Measurements from ENCODE around the gene NPAS3.

NPAS3 gene

DNA sequence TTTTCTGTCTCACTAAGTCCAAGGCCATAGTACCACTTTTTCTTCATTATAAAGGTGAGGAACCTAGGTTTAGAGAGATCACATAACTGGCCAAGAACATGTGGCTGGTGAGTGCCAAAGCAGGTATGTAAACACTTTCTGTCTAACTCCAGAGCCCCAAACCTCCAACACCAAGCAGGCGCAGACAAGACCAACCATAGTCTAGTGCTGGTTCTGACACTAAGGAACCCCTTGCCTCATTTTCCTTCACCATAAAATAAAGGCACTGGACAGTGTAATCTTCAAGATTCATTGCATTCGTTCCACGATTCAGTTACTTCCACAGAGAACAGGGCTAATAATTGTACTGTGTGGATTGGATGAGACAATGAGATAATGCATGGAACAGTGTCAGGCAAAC, 71.0 kb downstream of the NPAS3 start:
- H3K4me3 ChIP-seq (ENCODE audit: low read depth, low read length): no peak overlapping the region

DNA sequence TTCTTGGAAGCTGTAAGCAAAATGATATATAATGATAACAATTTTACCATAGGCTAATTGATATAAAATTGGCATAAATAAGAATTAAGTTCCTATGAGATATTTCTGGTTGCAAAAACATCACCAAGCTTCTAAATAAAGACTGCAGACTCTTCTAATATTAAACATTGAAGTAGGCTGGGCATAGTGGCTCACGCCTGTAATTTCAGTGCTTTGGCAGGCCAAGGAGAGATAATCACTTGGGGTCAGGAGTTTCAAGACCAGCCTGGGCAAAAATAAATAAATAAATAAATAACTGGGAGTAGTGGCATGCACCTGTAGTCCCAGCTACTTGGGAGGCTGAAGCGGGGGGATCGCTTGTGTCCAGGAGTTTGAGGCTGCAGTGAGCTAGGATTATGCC, 71.8 kb downstream of the NPAS3 start:
- no peak overlapping the region for H3K4me3 ChIP-seq (ENCODE audit: low read depth, low read length)

DNA sequence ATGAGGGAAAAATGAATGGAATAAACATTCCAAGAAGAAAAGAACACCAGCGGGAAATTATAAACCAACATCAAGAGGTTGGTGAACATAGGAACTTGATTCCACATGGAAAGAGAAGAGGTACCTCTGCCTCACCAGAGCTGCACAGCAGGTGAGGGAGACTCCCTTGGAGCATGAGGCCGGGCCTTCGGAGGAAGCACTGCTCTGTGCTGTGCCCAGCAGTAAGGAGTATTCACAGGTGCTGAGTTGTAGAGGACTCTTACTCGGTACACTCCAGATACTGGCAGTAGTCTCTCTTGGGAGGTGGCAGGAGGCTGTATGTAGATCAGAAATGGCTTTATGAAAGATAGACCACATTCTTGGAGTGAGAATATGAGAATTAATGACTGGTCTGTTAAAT, 76.0 kb downstream of the NPAS3 start:
- H3K4me3 ChIP-seq (ENCODE audit: low read depth, low read length): no peak overlapping the region

DNA sequence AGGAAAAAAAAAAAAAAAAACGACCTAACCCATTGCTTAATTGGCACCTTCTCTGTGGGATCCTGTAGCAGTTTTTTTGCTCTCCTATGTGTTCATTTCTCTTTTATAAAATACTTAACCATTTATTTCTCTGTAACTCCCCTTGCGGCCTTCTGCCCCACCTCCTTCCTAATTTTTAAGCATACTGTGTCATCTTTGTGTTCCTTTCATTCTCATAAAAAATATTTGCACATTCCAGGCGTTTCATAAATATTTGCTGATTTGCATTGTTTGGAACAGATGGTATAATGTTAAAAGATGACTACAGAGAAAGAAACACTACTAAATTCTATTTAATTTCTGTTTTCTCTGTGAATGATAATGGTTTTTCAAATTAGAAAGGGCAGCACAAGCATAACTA, 77.9 kb downstream of the NPAS3 start:
- H3K4me3 ChIP-seq (ENCODE audit: low read depth, low read length): no peak overlapping the region

DNA sequence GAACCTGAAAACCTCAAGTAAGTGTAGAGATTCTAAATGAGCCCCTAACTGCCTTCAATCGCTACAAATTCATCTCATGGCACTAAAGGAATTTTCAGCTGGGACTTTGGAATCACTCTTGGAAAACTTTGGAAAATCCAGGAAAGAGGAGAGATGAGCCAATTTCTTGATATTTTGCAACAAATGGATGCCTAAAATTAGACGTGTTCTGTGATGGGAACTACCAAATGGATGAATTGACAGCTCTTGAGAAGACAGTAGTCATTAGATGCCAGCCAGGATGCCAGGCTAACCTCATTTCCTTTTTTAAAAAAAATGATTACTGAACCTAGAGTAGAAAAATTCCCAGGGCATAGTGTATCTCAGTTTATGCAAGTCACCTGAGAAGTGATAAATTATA, 78.3 kb downstream of the NPAS3 start:
- H3K4me3 ChIP-seq (ENCODE audit: low read depth, low read length): no peak overlapping the region

DNA sequence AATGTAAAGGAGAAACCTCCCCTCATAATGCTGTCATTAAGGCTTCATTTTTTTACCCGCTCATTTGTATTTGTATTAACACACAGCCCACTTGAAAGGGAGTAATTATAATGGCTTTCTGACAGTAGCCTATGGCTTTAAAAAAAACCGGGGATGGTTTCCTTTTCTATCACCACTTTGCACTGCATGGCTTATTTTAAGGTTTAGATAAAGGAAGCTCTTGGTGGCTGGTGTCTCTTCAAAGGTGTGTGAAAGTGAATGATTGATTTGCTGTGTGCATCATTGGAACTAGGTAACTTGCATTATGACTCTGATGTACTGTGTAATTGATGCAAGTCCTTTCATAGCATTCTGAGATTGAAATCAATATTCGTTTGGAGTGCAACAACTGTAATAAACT, 80.7 kb downstream of the NPAS3 start:
- H3K4me3 ChIP-seq (ENCODE audit: low read depth, low read length): no peak overlapping the region

DNA sequence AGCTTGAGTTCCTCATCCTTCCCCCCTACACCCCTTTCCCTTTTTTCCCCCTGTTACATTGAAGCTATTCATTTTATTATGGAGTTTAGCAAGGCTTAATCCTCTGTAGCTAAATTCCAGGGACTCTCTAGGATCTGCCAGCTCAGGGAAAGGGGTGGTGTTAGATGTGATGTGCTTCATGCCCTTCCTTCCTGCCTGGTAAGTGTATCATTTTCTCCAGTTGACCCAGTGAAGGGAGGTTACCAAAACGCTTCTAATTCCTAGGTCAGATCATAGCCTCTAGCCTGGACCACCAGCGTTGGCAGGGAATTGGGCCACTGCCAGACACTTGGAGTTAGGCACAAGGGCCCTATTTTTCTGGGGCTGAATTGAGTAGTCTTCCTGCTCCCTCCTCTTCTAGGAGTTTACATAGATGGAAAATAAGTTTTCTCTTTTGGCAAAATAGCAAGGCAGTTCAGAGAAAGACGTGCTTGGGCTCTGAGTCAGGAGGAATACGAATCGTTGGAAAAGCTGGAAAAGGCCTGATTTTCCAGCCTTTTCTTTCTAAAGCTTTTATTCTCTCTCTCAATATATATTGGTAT, 88.3 kb downstream of the NPAS3 start:
- no peak overlapping the region for H3K4me3 ChIP-seq (ENCODE audit: low read depth, low read length)

DNA sequence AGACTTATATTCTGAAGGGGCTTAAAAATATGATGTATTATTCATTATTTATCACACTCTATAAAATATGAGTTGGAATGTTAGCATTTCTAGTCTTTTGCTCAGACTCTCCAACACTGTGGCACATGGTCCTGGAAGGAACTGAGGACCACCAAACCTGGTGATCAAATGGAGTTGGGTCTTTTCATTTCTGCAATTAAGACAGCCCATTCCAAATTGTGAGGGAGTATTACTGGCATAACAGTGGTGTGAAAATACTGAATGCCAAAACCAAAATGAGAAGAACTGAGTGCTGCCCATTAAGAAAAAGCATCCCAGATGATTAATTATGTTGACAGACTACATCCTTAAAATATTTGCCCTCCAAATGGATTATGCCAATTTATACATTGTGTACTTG, 90.8 kb downstream of the NPAS3 start:
- no peak overlapping the region for H3K4me3 ChIP-seq (ENCODE audit: low read depth, low read length)

DNA sequence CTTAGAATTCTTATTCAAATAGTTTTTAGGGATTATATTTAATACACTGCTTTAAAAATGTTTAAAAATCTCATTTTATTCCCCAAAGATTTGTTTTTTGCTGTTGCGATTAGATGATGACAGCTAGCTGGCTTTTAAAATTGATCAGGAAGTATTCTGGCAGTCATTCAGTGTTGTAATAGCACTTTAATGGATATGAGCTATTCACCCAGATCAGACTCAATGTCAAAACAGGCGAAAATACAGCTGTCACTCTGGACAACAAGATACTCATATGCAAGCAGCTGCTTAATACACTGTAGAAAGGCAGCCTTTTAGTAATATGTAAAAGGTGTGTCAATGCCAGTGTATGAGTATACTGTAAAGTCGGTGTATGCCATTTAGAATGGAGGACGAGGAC, 91.7 kb downstream of the NPAS3 start:
- H3K4me3 ChIP-seq (ENCODE audit: low read depth, low read length): no peak overlapping the region

DNA sequence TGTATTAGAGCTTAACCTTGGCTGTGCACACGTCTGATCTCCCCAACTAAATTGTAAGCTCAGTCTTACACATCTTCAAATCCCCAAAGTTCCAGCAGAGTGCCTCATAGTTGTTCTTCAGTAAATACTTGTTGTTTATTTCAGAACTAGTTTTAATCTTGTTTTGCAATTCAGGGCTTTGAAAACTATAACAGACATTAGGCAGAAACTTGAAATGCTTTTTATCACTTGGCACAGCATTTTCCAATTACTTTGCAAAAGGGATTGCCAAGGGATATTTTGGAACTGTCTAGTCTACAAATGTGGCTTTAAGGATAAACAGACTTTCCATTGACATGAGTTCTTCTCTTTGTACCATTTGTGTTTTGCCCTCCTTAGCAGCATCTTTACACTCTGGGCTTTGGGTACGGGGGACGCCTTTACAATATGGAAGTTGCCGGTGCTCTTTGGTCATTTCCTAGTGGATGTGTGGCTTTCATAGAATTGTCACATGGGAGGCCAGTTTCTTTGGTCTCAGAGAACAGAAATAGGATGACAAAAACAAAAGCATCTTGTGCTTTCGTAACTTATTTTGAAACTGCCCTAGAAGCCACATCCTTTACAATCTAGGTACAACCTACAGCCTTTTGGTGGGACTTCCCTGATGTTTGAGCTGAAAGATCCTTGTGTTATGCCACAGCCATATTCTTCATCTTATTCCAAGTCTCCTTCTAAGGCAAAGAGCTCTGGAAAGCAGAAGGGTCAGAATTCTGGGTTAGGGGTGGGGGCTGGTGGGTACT, 96.9 kb downstream of the NPAS3 start:
- no peak overlapping the region for H3K4me3 ChIP-seq (ENCODE audit: low read depth, low read length)

DNA sequence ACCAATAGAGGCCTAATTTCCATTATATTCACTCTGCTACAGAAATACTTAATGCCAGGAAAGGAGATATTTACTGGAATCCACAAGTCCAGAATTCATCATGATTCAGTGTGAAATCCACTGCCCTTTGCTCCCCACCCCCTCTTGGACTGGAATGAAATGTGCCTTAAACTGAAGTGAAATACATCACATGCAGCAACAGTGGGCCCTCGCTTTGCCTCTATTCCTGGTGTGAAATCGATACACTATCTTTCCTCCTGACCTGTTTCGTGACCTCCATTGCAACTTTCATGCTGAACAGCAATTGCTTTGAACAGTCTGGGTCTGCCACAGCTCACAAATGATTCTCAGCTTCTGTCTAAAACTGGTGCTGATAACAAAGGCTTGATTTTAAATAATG, 100.6 kb downstream of the NPAS3 start:
- H3K4me3 ChIP-seq (ENCODE audit: low read depth, low read length): no peak overlapping the region

DNA sequence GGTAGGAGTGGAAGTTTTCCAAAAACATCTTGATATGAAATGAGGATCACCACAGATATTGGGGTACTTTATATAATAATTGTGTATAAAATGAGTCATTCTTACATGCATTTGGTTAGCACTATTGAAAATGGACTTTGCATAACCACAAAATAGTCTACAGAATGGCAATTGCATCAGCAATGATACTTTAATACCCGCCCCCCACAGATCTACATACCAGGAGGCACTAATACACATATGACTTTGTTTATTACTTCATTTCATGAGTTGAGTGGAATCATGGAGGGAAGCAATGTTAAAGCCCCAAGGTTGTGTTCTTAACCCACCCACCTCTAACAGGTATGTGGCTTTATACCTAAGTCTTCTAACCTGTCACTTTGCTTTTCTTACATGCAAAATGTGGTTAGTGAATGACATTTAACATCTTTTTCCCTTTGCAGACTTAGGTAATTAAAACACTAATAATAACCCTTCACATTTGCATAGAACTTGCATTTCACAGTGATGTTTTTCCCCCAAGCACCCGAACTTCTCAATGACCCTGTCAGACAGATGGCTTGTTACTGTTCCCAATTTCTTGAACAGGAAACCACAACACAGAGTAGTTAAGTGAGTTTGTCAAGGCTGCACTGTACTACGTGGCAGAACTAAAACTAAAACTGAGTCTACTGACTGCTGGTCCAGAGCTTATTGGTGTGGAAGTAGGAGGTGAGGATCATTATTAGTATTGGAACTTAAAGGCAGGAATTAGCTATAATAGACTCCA, 101.9 kb downstream of the NPAS3 start:
- H3K4me3 ChIP-seq (ENCODE audit: low read depth, low read length): no peak overlapping the region

DNA sequence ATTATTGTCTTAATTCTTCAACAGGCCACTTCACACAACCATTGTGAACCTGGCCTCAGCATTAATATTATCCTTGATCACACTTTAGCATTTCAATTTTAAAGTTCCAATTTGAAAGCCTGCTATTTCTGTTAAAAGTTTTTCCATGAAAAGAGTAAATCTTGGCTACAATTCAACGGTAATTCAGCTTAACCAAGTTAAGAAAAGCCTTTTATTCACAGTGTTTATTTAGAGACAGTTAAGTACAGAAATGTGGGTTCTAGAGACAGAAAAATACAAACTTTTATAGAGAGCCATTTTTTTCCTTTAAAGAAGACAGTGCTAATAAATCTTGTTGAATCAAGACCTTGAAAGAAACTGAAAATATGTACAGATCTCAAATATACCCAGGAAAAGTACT, 103.9 kb downstream of the NPAS3 start:
- H3K4me3 ChIP-seq (ENCODE audit: low read depth, low read length): no peak overlapping the region

DNA sequence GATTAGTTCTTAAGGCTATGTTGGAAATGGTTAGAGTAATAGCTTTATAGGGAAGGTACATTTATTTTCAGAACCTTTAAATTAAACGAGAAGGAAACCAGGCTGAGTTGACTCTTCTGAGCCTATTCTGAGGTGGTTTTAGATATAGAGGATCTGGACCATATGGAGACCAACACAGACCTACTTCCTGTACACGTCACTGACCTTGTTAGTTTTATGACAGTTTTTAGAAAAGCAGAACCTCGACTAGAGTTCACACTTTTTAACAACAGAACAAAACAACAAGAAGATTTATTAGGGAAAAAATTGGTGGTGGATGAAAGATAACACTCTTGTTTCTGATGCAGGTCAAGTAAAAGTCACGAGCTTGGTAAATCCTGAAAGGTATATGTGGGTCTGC, 107.1 kb downstream of the NPAS3 start:
- no peak overlapping the region for H3K4me3 ChIP-seq (ENCODE audit: low read depth, low read length)

DNA sequence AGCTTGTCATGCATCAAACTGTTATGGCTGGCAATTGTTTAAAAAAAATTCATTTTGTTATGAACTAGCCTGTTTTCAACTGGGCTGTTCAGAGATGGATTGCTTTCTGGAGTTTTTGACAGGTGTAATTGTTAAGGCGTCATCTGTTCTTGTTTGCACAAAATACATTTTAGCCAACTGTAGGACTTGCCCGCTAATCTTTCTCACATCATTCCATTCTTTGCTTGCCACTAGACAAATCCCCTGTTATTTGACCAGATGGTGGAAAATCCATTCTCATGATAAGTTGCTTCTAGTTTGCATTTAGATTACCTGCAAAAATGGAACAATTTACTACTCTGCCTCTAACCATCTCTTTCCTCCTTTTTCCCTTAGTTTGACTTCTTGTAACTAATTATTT, 114.3 kb downstream of the NPAS3 start:
- no peak overlapping the region for H3K4me3 ChIP-seq (ENCODE audit: low read depth, low read length)

DNA sequence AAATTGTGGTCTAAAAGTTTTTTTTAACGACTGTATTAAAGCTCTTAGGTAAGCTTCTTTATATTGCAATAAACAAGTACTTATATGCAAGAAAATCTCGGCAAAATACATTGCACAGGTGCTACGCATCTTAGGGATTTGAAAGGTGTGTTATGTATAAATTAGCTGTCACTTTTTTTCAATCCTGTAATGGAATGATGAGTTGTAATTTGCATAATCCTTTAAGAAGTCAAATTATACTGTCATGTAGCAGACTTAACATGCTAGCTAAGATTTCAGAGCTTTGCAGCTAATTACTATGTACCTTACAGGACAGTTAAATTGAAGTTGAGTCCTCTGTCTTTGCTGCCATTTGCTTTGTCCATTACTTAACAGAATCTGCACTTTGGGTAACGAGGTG, 117.5 kb downstream of the NPAS3 start:
- H3K4me3 ChIP-seq (ENCODE audit: low read depth, low read length): no peak overlapping the region

DNA sequence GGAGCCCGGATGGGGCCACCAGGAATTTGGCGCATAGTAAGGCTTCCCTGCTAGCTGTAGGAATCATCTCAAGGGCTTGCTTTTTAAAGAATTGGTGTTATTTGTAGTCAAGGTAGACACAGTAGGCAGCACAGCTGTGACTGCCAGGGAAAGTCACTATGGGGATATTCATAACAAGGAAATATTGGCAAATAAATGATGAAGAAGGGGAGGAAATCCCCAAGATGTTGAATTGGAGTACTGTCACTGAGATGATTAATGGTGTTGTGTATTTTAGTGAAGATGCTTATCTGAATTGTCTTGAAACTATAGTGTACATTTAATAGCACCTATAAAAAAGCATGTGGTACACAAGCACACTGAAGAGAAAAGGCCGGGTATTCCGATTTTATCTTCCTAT, 118.9 kb downstream of the NPAS3 start:
- H3K4me3 ChIP-seq (ENCODE audit: low read depth, low read length): no peak overlapping the region

DNA sequence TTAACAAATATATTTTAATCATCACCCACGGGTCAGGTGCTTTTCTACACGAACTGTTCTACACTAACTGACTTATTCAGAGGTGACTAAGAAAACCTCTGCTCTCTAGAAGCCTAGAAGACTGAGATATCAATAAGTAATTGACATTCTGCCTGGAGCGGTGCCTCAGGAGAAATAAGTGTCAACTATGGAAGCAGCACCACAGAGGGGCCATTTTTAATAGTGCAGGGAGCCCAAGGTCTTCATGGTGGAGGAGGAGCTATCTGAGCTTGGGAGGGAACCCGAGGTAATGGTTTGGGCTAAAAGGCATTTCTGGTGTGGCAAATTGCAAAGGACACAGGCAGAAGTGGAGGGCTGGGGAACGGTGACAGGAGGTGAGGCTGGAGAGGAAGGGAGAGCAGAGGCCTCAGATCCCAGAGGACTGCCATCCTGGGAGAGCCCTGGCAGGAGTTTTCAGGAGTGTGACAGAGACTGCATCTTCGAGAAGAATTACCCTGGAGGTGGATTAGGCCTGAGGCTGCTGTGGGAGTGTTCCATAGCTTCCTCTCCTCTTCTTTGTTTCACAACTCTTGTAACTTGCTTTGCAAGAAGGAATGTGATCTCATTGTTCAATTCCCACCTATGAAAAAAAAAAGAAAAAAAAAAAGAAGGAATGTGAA, 123.1 kb downstream of the NPAS3 start:
- no peak overlapping the region for H3K4me3 ChIP-seq (ENCODE audit: low read depth, low read length)

DNA sequence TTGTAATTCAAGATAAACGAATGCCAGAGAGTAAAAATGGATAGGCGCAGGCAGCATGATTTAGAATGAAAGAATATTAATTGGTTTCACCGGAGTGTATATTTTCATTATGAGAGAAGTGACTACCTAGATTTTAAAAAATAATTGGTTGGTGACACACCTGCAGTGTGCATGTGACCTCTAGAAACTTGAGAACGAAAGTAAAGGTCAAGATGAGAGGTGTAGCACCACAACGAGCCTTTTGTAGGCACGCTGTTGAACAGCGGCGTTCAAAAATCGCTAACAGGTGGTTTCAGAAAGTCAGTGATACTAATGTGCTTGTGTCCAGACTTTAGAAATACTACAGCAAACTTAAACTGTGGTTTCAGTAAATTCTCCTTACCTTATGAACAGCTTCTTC, 123.8 kb downstream of the NPAS3 start:
- no peak overlapping the region for H3K4me3 ChIP-seq (ENCODE audit: low read depth, low read length)

DNA sequence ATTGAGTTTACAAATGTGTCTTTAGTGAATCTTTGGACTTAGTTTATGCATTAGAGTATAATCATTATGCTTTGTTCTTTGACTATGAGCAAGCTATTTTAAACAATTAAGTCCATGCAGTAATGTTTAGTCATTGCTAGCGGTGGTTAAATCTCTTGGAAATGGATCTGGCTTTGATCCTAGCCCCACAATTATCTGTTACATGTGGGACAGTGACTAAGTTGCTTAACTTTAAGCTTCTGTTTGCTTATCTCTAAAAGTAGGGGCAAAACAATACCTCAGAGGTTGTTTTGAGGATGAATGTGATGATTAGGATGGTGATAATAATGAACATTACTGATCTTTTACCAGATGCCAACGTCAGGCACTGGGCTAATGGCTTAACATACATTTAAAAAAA, 124.2 kb downstream of the NPAS3 start:
- H3K4me3 ChIP-seq (ENCODE audit: low read depth, low read length): no peak overlapping the region

DNA sequence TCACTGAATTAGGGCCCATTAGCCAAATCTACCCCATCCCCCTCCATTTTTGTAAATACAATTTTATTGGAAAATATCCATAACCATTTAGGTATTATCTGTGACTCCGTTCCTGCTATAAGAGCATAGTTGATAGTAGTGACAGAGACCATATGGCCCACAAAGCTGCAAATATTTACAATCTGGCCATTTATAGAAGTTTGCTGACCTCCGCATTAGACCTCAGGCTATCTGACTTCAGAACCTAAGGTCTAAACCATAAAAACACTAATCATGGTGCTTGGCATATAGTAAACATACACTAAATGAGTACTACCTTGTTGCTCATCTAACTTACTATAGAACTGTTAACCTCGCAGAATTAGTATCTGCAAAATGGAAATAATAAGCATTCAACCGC, 124.8 kb downstream of the NPAS3 start:
- no peak overlapping the region for H3K4me3 ChIP-seq (ENCODE audit: low read depth, low read length)

DNA sequence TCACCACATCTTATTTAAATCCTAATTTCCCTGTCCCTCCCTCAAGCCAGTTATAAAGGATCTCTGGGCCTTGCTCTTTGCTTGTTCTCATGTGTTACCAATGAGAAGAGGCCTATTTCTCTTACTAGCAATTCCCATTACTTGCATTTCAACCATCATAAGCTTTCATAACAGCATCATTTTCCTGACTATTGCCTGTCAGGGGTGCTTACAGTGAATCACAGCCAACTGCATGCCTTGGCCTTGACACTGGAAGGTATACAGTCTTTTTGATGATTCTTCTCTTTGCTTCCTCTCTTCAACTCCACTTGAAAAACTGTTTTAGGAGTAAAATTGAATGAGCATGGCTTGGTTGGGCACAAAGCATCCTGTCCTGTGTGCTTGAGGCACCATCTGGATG, 127.0 kb downstream of the NPAS3 start:
- no peak overlapping the region for H3K4me3 ChIP-seq (ENCODE audit: low read depth, low read length)

Data from iPS-11a (cell line).